GM12801 (cell line): Measurements from ENCODE around the gene STRA6.

Experiments used
- CTCF ChIP-seq: IDR thresholded peaks from one replicate; pipeline ENCODE4 v1.5.1; 2011; ENCODE audit warnings: control low read depth; ENCODE audit not compliant: insufficient read length; ENCODE audit errors: extremely low read depth

Gene STRA6

DNA sequence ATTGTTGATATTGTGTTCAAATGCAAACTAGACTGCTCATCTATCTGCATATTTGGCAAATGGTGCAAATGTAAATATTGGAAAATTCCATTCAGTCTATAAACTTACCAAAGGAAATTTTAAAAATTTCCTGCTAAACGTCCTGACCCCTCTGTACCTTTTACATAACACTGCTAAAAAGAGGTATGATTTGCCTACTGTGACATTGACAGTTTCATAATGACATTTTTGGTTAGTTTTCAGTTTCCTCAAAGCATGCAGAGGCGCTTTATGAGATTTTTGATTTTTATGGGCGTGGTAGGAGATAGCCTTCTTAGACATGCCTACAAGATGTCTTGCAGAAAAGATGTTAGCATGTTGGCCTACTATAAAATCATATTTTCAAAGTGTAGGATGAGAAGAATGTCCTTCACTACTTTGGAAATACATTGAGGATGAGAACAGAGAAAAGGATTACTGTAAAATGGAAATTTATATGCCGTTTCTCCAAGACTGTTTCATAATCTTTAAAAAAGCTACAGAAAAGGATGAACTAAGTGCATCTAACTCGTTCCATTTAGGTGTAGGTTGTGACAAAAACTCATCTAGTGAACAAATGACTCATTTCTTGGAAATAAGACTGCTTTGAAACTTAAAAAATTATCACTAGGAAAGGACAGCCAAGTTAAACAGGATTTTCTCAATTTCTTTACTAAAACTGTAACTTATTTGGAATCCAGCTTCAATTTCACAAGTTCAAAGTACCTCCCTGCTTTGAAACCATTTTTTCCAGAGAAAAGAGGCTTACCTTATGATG lies 43.5 kb downstream of the STRA6 start:
- no peak for TF ChIP-seq CTCF

GRCh38 chr15:74157868-74158827 lies 44.4 kb downstream of the STRA6 start:
- TF ChIP-seq CTCF = no peak

GRCh38 chr15:74156678-74157411 lies 45.7 kb downstream of the STRA6 start:
- no peak for TF ChIP-seq CTCF

DNA sequence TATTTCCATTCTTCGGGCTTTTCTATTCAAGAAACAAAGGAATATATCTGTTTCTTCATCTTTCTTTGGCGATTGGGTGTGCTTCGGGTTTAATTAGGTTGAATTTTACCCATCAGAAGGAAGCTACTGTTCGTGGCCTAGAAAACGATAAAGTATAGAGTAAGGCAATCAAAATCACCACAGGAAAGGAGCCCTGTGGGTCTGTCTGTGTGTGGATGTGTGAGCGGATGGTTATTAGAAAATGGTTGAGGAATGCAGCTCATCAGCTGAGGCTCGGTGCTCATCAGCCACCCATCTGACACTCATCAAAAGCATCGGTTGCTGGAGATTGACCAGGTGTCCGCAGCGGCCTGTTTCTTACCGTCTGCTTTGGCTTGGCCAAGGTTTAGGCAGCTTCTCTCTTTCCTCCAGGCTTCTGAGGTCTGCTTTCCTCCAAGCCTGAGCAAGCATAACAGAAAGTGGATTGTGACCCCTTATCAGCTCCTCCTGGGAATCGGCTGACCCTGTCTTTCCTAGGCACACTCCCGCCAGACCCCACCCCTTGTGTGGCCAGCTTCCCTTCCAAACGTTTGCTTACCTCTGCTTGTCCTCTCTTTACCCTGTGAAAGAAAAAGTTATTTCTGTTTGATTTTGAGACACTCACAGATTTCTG lies 46.7 kb downstream of the STRA6 start:
- no peak for TF ChIP-seq CTCF

DNA sequence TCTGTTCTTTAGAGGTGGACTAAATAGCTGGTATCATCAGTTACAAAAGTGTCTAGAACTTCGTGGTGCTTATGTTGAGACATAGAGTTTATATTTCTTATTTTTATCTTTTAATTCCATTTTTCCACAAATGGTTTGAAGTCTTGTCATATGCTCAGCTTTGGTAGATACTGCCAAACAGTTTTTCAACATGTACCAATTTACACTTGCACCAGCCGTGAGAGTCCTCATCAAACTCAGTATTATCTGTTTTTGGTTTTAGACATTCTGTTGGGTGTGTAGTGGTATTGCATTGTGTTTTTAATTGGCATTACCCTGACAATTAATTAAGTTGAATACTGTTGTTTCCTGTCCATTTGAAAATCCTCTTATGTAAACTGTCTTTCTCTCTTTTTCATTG lies 55.5 kb downstream of the STRA6 start:
- no peak for TF ChIP-seq CTCF

DNA sequence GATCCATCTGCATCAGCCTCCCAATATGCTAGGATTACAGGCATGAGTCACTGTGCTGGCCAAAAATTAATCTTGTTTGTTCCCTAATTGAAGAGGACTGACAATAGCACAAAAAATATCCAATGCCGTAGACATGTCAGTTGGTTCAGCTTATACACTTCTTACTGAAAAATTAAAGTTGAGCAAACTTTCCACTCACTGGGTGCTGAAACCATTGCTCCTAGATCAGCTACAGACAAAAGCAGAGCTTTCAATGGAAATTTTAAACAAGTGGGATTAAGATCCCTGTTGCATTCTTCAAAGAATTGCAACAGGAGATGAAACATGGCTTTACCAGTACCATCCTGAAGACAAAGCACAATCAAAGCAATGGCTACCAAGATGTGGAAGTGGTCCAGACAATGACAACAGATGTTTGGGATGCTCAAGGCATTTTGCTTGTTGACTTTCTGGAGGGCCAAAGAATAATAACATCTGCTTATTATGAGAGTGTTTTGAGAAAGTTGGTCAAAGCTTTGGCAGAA lies 56.2 kb downstream of the STRA6 start:
- TF ChIP-seq CTCF = no peak
